GM12878 (cell line): Measurements from ENCODE around the gene TBC1D8. TPM values are rescaled to one million over a fixed set of nuclear protein-coding genes. Genes with fewer than 3 reads are reported as not detected.
A peak's percentile ranks its signal among the peaks of the same experiment; 100 is the strongest.

Experiments used
- ASH2L ChIP-seq: fragments of 300-600, 200-600 bp; sonication (generic); IDR thresholded peaks from 2 replicates; pipeline ENCODE4 v1.6.1; 2017; ENCODE audit warnings: low read depth, mild to moderate bottlenecking, borderline replicate concordance
- BCL11A ChIP-seq: IDR thresholded peaks from 2 replicates; pipeline ENCODE4 v1.6.1; 2011; ENCODE audit warnings: low read depth, low read length
- ESRRA ChIP-seq: IDR thresholded peaks from 2 replicates; pipeline ENCODE4 v1.6.1; 2012; ENCODE audit warnings: mild to moderate bottlenecking, low read length, improper control_type of control experiment
- EZH2 ChIP-seq: IDR thresholded peaks from 2 replicates; pipeline ENCODE4 v1.6.1; 2012; ENCODE audit warnings: low read depth, mild to moderate bottlenecking, control low read depth, inconsistent platforms, low read length, borderline replicate concordance; ENCODE audit not compliant: control insufficient read depth
- IRF4 ChIP-seq: IDR thresholded peaks from 2 replicates; pipeline ENCODE4 v1.6.1; 2011; ENCODE audit warnings: low read depth, low read length
- MYC ChIP-seq: IDR thresholded peaks from 2 replicates; pipeline ENCODE4 v1.6.1; 2011; ENCODE audit warnings: mild to moderate bottlenecking, low read length, moderate library complexity, inconsistent platforms; ENCODE audit not compliant: insufficient read depth, insufficient replicate concordance, insufficient read length, severe bottlenecking
- NR2C1 ChIP-seq: fragments of 450-650 bp; IDR thresholded peaks from 2 replicates; pipeline ENCODE4 v1.6.1; 2017; ENCODE audit warnings: antibody characterized with exemption, mild to moderate bottlenecking, moderate library complexity
- NR2F1 ChIP-seq: fragments of 450-650 bp; conservative IDR thresholded peaks from 2 replicates; pipeline ENCODE4 v1.6.1; 2017; ENCODE audit warnings: mild to moderate bottlenecking
- RAD21 ChIP-seq: IDR thresholded peaks from 2 replicates; pipeline ENCODE4 v1.6.1; 2011; ENCODE audit warnings: mild to moderate bottlenecking, low read depth, low read length, moderate library complexity; ENCODE audit not compliant: insufficient read depth
- RUNX3 ChIP-seq: IDR thresholded peaks from 2 replicates; pipeline ENCODE4 v1.6.1; 2012; ENCODE audit warnings: low read length, inconsistent platforms
- SMC3 ChIP-seq: IDR thresholded peaks from 2 replicates; pipeline ENCODE4 v1.6.1; 2011; ENCODE audit warnings: low read length, improper control_type of control experiment, borderline replicate concordance
- SP1 ChIP-seq: IDR thresholded peaks from one replicate; pipeline ENCODE4 v1.6.1; 2011; ENCODE audit warnings: low read depth, low read length
- TCF12 ChIP-seq: IDR thresholded peaks from 2 replicates; pipeline ENCODE4 v1.6.1; 2011; ENCODE audit warnings: low read depth, mild to moderate bottlenecking, low read length
- TCF3 ChIP-seq: IDR thresholded peaks from 2 replicates; pipeline ENCODE4 v1.6.1; 2012; ENCODE audit warnings: low read depth, mild to moderate bottlenecking, low read length, borderline replicate concordance; ENCODE audit not compliant: insufficient read depth
- TCF7 ChIP-seq: IDR thresholded peaks from 2 replicates; pipeline ENCODE4 v1.6.1; 2014; ENCODE audit warnings: antibody characterized with exemption, borderline replicate concordance
- polyA plus RNA-seq, 11 experiments: library from polyadenylated mRNA; depleted of rRNA in 4 of 11; unstranded in 6 of 11; stranded (reverse) in 5 of 11; fragments of >200 nt; fragmentation: Nextera tagmentation in 4 of 11; fragmentation: Illumina TruSeq in 1 of 11; extraction: Ambion mirVana in 4 of 11; extraction: Trizol in 1 of 11; gene quantifications; 1 replicate in 1 of 11; 2 replicates in 10 of 11; pipeline versions ENCODE4 v1.2.1 to v1.2.3, GENCODE V29; 2011 to 2016; ENCODE audit warnings: inconsistent platforms in 2 of 11, missing spikeins in 2 of 11, low read depth in 1 of 11
- total RNA-seq, 4 experiments: library from RNA; depleted of rRNA in 3 of 4; stranded (reverse); fragments of >200 nt in 3 of 4; fragmentation: Illumina TruSeq in 1 of 4; extraction: Trizol in 1 of 4; gene quantifications; 2 replicates each; pipeline versions ENCODE4 v1.2.1 to v1.2.3, GENCODE V29; 2013 to 2021
- TF ChIP-seq, protein P1 (sequence below): fragments of 450-650 bp; IDR thresholded peaks from 2 replicates; pipeline ENCODE4 v1.6.1; 2017; ENCODE audit warnings: mild to moderate bottlenecking
- TF ChIP-seq, protein P2 (sequence below): fragments of 450-650 bp; IDR thresholded peaks from 2 replicates; pipeline ENCODE4 v1.6.1; 2017; ENCODE audit warnings: mild to moderate bottlenecking, moderate library complexity
- TF ChIP-seq, protein P3 (sequence below): fragments of 450-650 bp; formaldehyde crosslinking; IDR thresholded peaks from 2 replicates; pipeline ENCODE4 v1.5.0; 2022; ENCODE audit warnings: mild to moderate bottlenecking, missing genetic modification characterization
- TF ChIP-seq, protein P4 (sequence below): IDR thresholded peaks from 2 replicates; pipeline ENCODE4 v1.6.1; 2012; ENCODE audit warnings: low read depth, low read length, improper control_type of control experiment

The TBC1D8 gene
- total and polyA plus RNA-seq, 10 of the 15 experiments (the other 5 are each of a cell fraction or from before 2014, with no cell fraction given) = 0.80 to 4.9 (median 4.4) TPM

DNA sequence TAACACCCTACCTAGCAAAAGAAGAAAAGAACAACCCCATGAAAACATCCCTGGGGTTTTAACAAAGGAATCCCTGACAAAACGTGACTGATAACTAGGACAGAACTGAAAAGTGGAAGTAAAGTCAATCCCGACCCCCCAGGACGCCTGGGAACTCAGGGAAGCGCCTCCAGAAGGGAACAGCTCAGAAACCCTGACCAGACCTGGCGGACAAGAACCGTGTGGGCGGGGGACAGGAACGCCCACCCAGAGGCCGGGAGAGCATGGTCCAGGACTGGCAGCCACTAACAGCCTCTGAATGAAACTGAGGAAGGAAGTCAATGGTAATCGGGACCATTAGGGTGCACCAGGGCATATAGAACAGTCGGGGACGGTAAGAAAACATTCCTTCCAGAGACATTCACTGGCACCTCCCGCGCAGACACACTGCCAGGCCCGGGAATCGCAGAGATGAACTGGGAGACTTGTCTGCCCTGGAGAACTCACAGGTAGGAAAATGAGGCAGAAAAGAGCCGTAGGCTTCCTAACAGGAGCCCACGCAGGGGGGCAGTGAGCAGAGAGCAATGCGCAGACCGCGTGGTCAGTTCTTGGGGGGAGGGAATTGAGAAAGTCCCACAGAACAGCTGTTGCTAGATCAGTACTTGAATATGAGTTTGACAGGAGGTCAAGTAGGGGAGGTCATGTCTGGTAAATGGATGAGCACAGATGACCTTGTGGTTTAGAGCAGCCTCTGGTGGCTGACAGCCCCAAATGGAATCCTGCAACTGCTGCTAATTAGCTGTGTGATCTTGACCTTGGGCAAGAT is 1.3 kb upstream of the TBC1D8 start (continued):
- TF ChIP-seq TCF3 = peak; percentile 57; the same call in 1 of the 2 replicates
- 0 out of 2 replicates have a peak, but pooled peaks have one; percentile 60 for TF ChIP-seq ESRRA
- 0 out of 2 replicates have a peak, but pooled peaks have one; percentile 43 for TF ChIP-seq BCL11A
- TF ChIP-seq, protein P1, sequence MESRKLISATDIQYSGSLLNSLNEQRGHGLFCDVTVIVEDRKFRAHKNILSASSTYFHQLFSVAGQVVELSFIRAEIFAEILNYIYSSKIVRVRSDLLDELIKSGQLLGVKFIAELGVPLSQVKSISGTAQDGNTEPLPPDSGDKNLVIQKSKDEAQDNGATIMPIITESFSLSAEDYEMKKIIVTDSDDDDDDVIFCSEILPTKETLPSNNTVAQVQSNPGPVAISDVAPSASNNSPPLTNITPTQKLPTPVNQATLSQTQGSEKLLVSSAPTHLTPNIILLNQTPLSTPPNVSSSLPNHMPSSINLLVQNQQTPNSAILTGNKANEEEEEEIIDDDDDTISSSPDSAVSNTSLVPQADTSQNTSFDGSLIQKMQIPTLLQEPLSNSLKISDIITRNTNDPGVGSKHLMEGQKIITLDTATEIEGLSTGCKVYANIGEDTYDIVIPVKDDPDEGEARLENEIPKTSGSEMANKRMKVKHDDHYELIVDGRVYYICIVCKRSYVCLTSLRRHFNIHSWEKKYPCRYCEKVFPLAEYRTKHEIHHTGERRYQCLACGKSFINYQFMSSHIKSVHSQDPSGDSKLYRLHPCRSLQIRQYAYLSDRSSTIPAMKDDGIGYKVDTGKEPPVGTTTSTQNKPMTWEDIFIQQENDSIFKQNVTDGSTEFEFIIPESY = no peak
- TF ChIP-seq, protein P2, sequence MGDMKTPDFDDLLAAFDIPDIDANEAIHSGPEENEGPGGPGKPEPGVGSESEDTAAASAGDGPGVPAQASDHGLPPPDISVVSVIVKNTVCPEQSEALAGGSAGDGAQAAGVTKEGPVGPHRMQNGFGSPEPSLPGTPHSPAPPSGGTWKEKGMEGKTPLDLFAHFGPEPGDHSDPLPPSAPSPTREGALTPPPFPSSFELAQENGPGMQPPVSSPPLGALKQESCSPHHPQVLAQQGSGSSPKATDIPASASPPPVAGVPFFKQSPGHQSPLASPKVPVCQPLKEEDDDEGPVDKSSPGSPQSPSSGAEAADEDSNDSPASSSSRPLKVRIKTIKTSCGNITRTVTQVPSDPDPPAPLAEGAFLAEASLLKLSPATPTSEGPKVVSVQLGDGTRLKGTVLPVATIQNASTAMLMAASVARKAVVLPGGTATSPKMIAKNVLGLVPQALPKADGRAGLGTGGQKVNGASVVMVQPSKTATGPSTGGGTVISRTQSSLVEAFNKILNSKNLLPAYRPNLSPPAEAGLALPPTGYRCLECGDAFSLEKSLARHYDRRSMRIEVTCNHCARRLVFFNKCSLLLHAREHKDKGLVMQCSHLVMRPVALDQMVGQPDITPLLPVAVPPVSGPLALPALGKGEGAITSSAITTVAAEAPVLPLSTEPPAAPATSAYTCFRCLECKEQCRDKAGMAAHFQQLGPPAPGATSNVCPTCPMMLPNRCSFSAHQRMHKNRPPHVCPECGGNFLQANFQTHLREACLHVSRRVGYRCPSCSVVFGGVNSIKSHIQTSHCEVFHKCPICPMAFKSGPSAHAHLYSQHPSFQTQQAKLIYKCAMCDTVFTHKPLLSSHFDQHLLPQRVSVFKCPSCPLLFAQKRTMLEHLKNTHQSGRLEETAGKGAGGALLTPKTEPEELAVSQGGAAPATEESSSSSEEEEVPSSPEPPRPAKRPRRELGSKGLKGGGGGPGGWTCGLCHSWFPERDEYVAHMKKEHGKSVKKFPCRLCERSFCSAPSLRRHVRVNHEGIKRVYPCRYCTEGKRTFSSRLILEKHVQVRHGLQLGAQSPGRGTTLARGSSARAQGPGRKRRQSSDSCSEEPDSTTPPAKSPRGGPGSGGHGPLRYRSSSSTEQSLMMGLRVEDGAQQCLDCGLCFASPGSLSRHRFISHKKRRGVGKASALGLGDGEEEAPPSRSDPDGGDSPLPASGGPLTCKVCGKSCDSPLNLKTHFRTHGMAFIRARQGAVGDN = 0 out of 2 replicates have a peak, but pooled peaks have one; percentile 35
- TF ChIP-seq SMC3 = peak; percentile 96
- peak; percentile 17 for TF ChIP-seq MYC
- peak; percentile 80 for TF ChIP-seq TCF12
- TF ChIP-seq SP1 = peak; percentile 16
- TF ChIP-seq RUNX3 = peak; percentile 75
- TF ChIP-seq NR2C1 = peak; percentile 69
- TF ChIP-seq, protein P3, sequence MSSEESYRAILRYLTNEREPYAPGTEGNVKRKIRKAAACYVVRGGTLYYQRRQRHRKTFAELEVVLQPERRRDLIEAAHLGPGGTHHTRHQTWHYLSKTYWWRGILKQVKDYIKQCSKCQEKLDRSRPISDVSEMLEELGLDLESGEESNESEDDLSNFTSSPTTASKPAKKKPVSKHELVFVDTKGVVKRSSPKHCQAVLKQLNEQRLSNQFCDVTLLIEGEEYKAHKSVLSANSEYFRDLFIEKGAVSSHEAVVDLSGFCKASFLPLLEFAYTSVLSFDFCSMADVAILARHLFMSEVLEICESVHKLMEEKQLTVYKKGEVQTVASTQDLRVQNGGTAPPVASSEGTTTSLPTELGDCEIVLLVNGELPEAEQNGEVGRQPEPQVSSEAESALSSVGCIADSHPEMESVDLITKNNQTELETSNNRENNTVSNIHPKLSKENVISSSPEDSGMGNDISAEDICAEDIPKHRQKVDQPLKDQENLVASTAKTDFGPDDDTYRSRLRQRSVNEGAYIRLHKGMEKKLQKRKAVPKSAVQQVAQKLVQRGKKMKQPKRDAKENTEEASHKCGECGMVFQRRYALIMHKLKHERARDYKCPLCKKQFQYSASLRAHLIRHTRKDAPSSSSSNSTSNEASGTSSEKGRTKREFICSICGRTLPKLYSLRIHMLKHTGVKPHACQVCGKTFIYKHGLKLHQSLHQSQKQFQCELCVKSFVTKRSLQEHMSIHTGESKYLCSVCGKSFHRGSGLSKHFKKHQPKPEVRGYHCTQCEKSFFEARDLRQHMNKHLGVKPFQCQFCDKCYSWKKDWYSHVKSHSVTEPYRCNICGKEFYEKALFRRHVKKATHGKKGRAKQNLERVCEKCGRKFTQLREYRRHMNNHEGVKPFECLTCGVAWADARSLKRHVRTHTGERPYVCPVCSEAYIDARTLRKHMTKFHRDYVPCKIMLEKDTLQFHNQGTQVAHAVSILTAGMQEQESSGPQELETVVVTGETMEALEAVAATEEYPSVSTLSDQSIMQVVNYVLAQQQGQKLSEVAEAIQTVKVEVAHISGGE (CRISPR knock-in tag) = no peak
- TF ChIP-seq, protein P4, sequence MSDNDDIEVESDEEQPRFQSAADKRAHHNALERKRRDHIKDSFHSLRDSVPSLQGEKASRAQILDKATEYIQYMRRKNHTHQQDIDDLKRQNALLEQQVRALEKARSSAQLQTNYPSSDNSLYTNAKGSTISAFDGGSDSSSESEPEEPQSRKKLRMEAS = peak; percentile 28; the same call in 1 of the 2 replicates
- TF ChIP-seq ASH2L = no peak
- peak; percentile 92 for TF ChIP-seq RAD21
- TF ChIP-seq EZH2 = no peak
- no peak for TF ChIP-seq TCF7
- peak; percentile 99 for TF ChIP-seq NR2F1
- peak; percentile 54; the same call in 1 of the 2 replicates for TF ChIP-seq IRF4
